Measurements from ENCODE around the gene GAGE10.

GAGE10 gene

GRCh38 chrX:49303346-49303745 is at the start of gene GAGE10:
Gene GAGE10 (plus strand): TSS chrX:49303646. CDS start chrX:49304860, 1,214 bp downstream.
- no peak for DNase-seq

- DNase-seq: no peak
Measured at GRCh38 chrX:49254639-49255038, 48.8 kb upstream of the GAGE10 start.

GRCh38 chrX:49256268-49256995 is 47.0 kb upstream of the GAGE10 start:
- no peak for DNase-seq

- DNase-seq: no peak
Measured at GRCh38 chrX:49257074-49257790, 46.2 kb upstream of the GAGE10 start.

GRCh38 chrX:49257846-49258748 is 45.3 kb upstream of the GAGE10 start:
- no peak for DNase-seq

GRCh38 chrX:49258749-49259124 is 44.7 kb upstream of the GAGE10 start:
- no peak for DNase-seq

GRCh38 chrX:49260221-49260985 is 43.0 kb upstream of the GAGE10 start:
- DNase-seq: no peak

GRCh38 chrX:49262603-49263002 is 40.8 kb upstream of the GAGE10 start:
- no peak for DNase-seq

- no peak for DNase-seq
Measured at GRCh38 chrX:49263631-49264030, 39.8 kb upstream of the GAGE10 start.

GRCh38 chrX:49264460-49264859 is 39.0 kb upstream of the GAGE10 start, which contains the start of gene FOXP3:
Gene FOXP3 (minus strand): TSS chrX:49264710. CDS start chrX:49258505, 6,205 bp downstream.
- no peak for DNase-seq

GRCh38 chrX:49266523-49267445 is 36.7 kb upstream of the GAGE10 start:
- no peak for DNase-seq

- DNase-seq: no peak
Measured at GRCh38 chrX:49268702-49269009, 34.8 kb upstream of the GAGE10 start.

- DNase-seq: peak; percentile 93
Measured at GRCh38 chrX:49269010-49269766, 34.3 kb upstream of the GAGE10 start.

GRCh38 chrX:49269767-49270248 is 33.6 kb upstream of the GAGE10 start, which contains the start of gene PPP1R3F:
Gene PPP1R3F (plus strand): TSS chrX:49269793. CDS start chrX:49269870, 77 bp downstream.
- no peak for DNase-seq

- no peak for DNase-seq
Measured at GRCh38 chrX:49270249-49270921, 33.1 kb upstream of the GAGE10 start.

GRCh38 chrX:49271341-49271740 is 32.1 kb upstream of the GAGE10 start:
- DNase-seq: no peak

GRCh38 chrX:49272421-49272820 is 31.0 kb upstream of the GAGE10 start:
- DNase-seq: no peak

- no peak for DNase-seq
Measured at GRCh38 chrX:49273181-49273727, 30.2 kb upstream of the GAGE10 start.

- no peak for DNase-seq
Measured at GRCh38 chrX:49276207-49276606, 27.2 kb upstream of the GAGE10 start.

Data from right forelimb (tissue), 1 donor.